NK-92 treated with Interleukin-12 subunit alpha and Interleukin-12 subunit beta, amount 100 ng/mL, for 24 hours (cell line): Measurements from ENCODE around the gene COL23A1.

Source experiments
- DNase-seq: peaks from one replicate; lab custom pipeline; 2025; lab: John Stamatoyannopoulos, UW

The COL23A1 gene

GRCh38 chr5:178297751-178298150 is 292.4 kb downstream of the COL23A1 start:
- no peak for DNase-seq

- DNase-seq, result no peak
Measured at GRCh38 chr5:178296066-178296465, 294.1 kb downstream of the COL23A1 start.

- DNase-seq, result no peak
Measured at GRCh38 chr5:178295589-178295988, 294.6 kb downstream of the COL23A1 start.

- DNase-seq, result no peak
Measured at GRCh38 chr5:178293815-178294214, 296.4 kb downstream of the COL23A1 start.

- no peak for DNase-seq
Measured at GRCh38 chr5:178293400-178293799, 296.8 kb downstream of the COL23A1 start.

- no peak for DNase-seq
Measured at GRCh38 chr5:178292826-178293205, 297.4 kb downstream of the COL23A1 start.

- no peak for DNase-seq
Measured at GRCh38 chr5:178291969-178292825, 298.0 kb downstream of the COL23A1 start.

GRCh38 chr5:178291161-178291561 is 299.0 kb downstream of the COL23A1 start:
- DNase-seq, result no peak

- DNase-seq, result no peak
Measured at GRCh38 chr5:178290376-178290775, 299.8 kb downstream of the COL23A1 start.

- no peak for DNase-seq
Measured at GRCh38 chr5:178289438-178289837, 300.8 kb downstream of the COL23A1 start.

GRCh38 chr5:178288401-178289368 is 301.5 kb downstream of the COL23A1 start:
- DNase-seq, result no peak

- DNase-seq, result no peak
Measured at GRCh38 chr5:178287791-178288105, 302.4 kb downstream of the COL23A1 start.

- no peak for DNase-seq
Measured at GRCh38 chr5:178287091-178287790, 303.0 kb downstream of the COL23A1 start.

- DNase-seq, result no peak
Measured at GRCh38 chr5:178286226-178287090, 303.7 kb downstream of the COL23A1 start.

- DNase-seq, result no peak
Measured at GRCh38 chr5:178285399-178286225, 304.6 kb downstream of the COL23A1 start.

- no peak for DNase-seq
Measured at GRCh38 chr5:178284996-178285395, 305.2 kb downstream of the COL23A1 start.

GRCh38 chr5:178284093-178284675 is 306.0 kb downstream of the COL23A1 start:
- DNase-seq, result no peak

- DNase-seq, result no peak
Measured at GRCh38 chr5:178283520-178283919, 306.7 kb downstream of the COL23A1 start.

- no peak for DNase-seq
Measured at GRCh38 chr5:178282391-178282790, 307.8 kb downstream of the COL23A1 start.

- DNase-seq, result no peak
Measured at GRCh38 chr5:178281331-178281730, 308.9 kb downstream of the COL23A1 start.
